ENCODE results near the gene RAB8A.

Gene RAB8A

GRCh38 chr19:16112778-16113177, 1.1 kb downstream of the RAB8A start:
- DNase-seq, result peak; percentile 32 to 51 (median 47)

DNA sequence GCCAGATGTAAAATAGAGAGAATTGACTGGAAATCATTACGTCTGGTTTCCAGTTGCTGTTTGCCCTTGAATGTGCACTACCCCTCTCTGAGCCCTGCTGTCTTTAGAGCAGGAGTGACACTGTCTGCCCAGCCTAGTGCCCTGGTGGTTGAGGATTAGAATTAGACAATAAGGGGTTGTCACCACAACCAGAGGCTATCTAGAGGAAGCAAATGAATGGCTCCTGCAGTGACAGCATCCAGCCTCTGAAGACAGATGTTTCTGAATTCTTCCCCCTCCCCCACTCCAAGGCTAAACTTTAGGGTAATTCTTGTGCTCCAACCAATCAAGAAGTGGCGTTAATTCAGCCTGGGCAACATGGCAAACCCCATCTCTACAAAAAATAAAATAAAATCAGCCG, 2.0 kb downstream of the RAB8A start:
- peak in 2 of 4 experiments; percentile 25 to 33 for DNase-seq

DNA sequence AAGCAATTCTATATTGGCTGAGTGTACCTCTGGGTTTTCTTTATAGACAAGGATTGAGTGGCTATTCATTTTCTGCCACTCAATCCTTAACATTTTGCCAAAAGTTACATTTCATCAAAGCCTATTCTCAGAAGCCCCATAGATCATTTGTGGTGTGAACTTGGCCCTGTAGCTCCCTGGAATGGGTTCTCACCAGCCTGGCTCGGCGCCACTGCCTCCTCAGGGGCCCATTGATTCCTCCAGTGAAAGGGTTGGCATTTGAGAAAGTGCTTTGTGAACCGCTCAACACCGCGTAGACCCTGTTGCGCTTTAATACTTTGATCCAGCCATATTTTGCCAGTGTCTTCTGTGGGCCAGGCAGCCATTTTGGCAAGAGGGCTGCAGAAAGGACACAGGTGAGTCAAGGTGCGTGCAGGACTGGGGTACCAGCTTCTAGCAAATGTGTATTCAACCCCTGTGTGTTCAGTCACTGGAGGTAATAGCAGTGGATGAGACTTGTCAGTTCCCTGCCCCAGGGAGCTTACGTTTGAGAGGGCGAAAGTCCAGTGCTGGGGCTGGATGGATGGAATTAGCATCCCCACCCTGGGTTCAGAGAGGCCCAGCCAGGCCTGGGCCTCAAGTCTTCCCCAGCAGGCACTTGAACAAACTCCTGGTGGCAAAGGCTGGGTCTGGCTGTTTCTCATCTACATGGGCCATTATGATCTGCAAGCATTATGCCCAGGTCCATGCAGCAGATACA, 3.8 kb downstream of the RAB8A start:
- DNase-seq, result no peak

DNA sequence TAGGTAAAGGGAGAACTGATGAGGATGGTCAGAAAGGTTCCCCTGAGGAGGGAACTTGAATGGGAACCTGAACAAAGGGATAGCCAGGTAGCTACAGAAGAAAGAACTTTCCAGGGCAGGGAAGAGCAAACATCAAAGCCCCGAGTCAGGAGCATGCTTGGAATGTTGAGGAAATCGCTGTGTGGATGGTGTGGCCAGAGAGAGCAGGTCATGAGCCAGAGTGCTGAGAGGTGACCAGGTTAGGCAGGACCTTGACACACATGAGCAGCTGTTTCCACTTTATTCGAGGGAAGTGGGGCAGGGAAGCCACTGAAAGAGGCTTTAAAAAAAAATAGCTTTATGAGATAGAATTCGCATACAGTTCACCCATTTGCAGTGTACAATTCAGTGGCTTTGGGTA, 4.4 kb downstream of the RAB8A start:
- no peak for DNase-seq

- DNase-seq, result peak in 1 of 4 experiments; percentile 42
These were observed 5.9 kb downstream of the RAB8A start for GRCh38 chr19:16117594-16118033.

DNA sequence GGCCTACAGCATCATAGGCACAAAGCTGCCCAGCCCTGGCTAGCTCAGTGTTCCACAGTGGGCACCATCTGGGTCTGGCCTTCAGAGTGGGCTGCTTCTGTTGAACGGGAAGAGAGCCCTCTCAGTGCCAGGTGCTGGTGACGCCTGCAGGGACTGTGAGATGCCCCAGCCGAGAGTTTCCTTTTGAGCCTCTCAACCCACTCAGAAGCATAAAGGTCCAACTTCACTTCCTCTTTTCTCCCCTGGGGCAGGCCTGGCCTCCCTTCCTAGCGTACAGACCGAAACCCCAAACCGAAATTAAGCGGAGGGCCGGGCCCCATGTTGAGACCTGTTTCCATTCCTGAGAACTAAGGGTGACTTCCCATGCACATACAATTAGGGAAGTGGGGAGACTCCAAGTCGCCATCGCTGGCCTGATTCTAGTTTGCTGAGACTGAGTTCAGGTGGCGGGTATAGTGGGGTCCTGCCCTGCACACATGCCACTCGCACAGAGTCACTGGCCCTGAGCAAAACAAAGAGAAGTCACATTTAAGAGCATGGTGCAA, 6.9 kb downstream of the RAB8A start:
- DNase-seq, result peak; percentile 87 to 95 (median 91)

DNA sequence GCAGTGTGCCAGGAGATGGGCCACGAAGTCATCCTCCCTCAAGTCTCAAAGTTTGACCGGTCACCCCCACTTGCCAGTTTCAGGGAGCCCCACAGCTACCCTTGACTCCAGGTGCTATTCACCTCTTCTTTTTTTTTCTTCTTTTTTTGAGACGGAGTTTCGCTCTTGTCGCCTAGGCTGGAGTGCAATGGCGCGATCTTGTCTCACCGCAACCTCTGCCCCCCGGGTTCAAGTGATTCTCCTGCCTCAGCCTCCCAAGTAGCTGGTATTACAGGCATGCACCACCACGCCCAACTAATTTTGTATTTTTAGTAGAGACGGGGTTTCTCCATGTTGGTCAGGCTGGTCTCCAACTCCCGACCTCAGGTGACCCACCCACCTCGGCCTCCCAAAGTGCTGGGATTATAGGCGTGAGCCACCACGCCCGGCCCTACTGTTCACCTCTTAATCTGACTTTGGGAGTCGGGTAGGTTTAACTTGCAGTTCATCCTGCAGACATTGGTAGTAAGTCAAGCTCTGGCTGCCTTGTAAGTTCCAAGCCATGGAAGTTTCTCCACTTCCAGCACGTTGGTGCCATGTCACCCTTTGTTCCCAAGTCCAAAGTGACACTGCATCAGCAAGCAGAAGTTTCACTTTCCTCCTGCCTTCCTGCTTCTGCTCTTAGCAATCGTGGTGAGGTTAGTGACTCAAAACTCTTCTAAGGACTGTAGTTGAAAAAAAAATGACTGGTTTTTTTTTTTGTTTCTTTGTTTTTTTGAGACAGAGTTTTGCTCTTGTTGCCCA, 7.6 kb downstream of the RAB8A start:
- DNase-seq, result peak; percentile 79 to 94 (median 88)

GRCh38 chr19:16121141-16121540, 9.5 kb downstream of the RAB8A start:
- DNase-seq, result no peak

GRCh38 chr19:16121967-16122366, 10.3 kb downstream of the RAB8A start:
- DNase-seq, result no peak

- DNase-seq, result no peak
These were observed 13.3 kb downstream of the RAB8A start for GRCh38 chr19:16124953-16125352.

- no peak for DNase-seq
These were observed 14.2 kb downstream of the RAB8A start for GRCh38 chr19:16125737-16126495.

GRCh38 chr19:16127080-16127479, 15.4 kb downstream of the RAB8A start:
- no peak for DNase-seq

DNA sequence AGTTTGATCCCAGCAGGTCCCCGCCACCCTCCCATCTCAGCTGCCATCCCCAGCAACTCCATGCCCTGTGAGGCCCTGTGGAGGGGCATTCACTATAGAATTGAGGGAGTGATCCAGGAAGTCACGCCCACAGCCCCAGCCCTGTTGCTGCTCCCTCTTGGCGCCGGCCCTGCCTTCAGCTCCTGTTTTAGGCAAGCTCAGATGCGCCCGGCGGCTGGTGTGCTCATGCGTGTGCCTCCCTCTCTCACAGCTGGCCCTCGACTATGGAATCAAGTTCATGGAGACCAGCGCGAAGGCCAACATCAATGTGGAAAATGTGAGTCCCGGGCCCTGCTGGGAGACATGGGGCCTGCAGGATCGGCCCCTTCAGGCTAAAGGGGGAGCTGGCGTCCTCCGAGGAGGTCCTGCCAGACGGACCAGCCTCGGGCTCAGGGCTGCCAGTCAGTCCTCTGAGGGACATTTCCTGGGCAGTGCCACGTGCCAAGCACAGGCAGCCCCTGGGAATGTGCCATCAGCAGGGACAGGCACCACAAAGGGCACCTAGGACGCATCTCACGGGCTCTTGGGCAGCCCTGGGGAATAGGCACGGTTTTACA, 16.2 kb downstream of the RAB8A start:
- DNase-seq, result no peak

- no peak for DNase-seq
These were observed 20.0 kb downstream of the RAB8A start for GRCh38 chr19:16131648-16132047.

GRCh38 chr19:16133818-16134217, 22.1 kb downstream of the RAB8A start:
- DNase-seq, result no peak

DNA sequence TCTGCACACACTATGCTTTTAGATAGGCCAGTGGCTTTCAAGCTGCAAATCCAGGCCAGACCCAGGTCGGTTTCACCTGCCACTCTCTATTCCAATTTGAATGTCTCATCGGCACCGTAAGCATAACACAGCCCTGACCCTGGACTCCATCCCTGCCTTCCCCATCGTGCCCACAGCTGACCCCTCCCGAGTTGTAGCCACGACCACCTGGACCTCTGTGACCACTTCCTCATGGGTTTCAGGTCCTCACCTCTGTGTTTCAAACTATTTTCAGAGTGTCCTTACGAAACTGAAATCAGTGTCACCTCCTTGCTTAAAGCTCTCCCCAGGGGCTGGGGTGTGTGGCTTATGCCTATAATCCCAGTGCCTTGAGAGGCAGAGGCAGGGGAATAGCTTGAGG, 22.8 kb downstream of the RAB8A start:
- no peak for DNase-seq

- no peak for DNase-seq
These were observed 23.9 kb downstream of the RAB8A start for GRCh38 chr19:16135430-16136127.

DNA sequence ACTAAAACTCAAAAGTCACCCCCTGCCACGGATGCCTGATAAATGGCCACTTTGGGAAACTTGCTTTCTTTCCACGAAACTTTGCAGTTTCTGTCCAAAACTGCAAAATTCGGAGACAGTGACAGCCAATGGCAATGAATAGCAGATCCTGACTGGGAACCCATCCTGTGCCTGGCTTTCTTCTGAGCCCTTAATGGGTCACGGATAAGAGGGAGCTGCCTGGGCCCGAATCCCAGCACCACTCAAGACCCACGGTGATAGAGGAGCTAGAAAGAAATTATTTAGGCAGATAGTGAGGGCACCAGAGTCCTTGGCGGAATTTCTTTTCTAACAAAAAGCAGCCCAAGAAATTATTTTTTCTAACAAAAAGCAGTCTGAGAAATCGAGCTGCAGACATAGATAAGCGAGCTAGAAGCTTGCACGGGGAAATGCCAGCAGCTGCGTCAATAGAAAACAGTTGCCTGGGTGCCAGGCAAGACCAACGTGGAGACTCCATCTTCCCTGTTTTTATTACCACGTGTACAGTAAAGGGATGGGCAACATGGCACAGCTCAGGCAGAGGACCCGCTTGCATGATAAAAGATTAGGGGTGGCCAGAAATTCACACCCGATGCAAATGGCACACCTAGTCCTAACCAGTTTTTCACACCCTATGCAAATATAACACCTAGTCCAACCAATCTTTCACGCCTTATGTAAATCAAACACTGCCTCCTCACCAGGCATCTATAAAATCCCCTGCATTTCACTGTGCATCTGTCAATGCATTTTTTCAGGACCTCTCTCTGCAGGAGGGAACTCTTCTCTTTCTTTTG, 24.7 kb downstream of the RAB8A start:
- no peak for DNase-seq

GRCh38 chr19:16139752-16140151, 28.1 kb downstream of the RAB8A start:
- DNase-seq, result no peak

- DNase-seq, result peak in 2 of 4 experiments; percentile 18 to 27
These were observed 29.4 kb downstream of the RAB8A start for GRCh38 chr19:16141043-16141442.

DNA sequence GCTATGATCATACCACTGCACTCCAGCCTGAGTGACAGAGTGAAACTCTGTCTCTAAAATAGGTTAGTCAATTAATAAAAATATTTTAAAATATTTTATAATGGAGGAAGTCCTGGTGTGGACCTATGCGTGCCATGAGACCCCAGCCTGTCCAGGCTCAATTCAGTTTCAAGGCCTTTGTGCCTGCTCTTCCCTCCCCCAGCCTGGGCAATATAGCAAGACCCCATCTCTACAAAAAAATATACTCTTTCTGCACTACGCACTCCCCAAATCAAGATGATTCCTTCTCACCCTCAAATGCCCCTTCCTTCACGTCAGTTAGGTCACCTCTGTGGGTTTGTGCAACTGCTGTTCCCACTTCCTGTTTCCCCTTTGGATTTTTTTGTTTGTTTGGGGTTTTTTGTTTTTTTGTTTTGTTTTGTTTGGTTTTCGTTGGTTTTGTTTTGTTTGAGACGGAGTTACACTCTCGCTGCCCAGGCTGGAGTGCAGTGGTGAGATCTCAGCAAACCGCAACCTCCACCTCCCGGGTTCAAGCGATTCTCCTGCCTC, 30.4 kb downstream of the RAB8A start:
- DNase-seq, result peak; percentile 50 to 74 (median 72)

Data from suppressor macrophage (primary cell).